HuH-7.5 (cell line): ENCODE data around the gene ANKS3.

Experiments used
- DNase-seq: peaks from one replicate; pipeline ENCODE4 v3.0.0; 2011; ENCODE audit warnings: low spot score

Gene ANKS3

GRCh38 chr16:4666537-4667202 is 67.4 kb downstream of the ANKS3 start:
- DNase-seq: no peak

- peak; percentile 45 for DNase-seq
These were observed 69.3 kb downstream of the ANKS3 start for GRCh38 chr16:4664538-4665418.

GRCh38 chr16:4663777-4664465 is 70.2 kb downstream of the ANKS3 start:
- DNase-seq: peak; percentile 60

- peak; percentile 43 for DNase-seq
These were observed 70.7 kb downstream of the ANKS3 start for GRCh38 chr16:4663465-4663776.

GRCh38 chr16:4661661-4662060 is 72.4 kb downstream of the ANKS3 start:
- DNase-seq: no peak

- DNase-seq: no peak
These were observed 73.5 kb downstream of the ANKS3 start for GRCh38 chr16:4660454-4661007.

GRCh38 chr16:4659363-4660353 is 74.4 kb downstream of the ANKS3 start:
- no peak for DNase-seq

GRCh38 chr16:4656695-4657686 is 77.1 kb downstream of the ANKS3 start:
- no peak for DNase-seq

- no peak for DNase-seq
These were observed 77.8 kb downstream of the ANKS3 start for GRCh38 chr16:4656221-4656620.

- no peak for DNase-seq
These were observed 78.3 kb downstream of the ANKS3 start for GRCh38 chr16:4655801-4656200.

GRCh38 chr16:4654964-4655590 is 79.0 kb downstream of the ANKS3 start:
- no peak for DNase-seq

GRCh38 chr16:4654011-4654963 is 79.8 kb downstream of the ANKS3 start:
- DNase-seq: no peak

GRCh38 chr16:4652561-4652960 is 81.5 kb downstream of the ANKS3 start:
- no peak for DNase-seq

GRCh38 chr16:4651827-4652226 is 82.2 kb downstream of the ANKS3 start:
- DNase-seq: no peak

- DNase-seq: peak; percentile 88
These were observed 83.5 kb downstream of the ANKS3 start for GRCh38 chr16:4650443-4651074.

GRCh38 chr16:4649744-4650442 is 84.2 kb downstream of the ANKS3 start:
- DNase-seq: no peak

- DNase-seq: no peak
These were observed 85.2 kb downstream of the ANKS3 start for GRCh38 chr16:4648917-4649316.

GRCh38 chr16:4647644-4647980 is 86.5 kb downstream of the ANKS3 start:
- DNase-seq: no peak
